ENCODE results near the gene ZBTB20.

The ZBTB20 gene

DNA sequence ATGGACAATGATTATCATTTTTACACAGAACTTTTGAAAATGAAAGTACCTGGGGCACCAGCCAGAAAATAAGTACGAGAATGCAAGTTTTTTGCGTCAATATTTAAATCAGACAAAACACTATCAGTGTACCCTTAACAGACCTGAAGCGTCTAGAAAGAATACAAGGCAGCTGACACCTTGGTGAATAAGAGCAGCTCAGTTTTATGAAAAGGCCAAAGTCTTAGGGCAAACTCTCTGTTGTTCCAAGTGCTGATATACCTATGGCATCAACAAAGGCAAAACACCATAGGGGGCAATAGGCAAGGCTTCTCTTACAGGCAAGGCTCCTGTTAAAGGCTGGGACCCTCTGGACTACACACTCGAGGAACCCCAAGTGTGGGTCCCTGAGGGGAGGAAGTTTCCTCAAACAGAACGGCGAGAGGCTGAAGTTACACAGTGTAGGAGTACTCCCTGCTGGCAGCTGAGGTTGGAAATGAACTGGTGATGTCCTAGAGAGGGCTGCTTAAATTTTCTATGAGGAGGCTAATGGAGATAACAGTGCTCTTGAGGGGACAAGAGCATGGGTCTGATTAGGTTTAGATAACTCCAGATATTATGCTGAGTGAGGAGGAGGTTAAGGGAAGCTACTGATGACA lies 562.2 kb downstream of the ZBTB20 start:
- no peak for DNase-seq (ENCODE audit: low read depth in 2 of 2)

- DNase-seq (ENCODE audit: low read depth in 2 of 2): no peak
Measured at GRCh38 chr3:114582929-114583328, 564.2 kb downstream of the ZBTB20 start.

GRCh38 chr3:114572364-114573062 lies 574.6 kb downstream of the ZBTB20 start:
- no peak for DNase-seq (ENCODE audit: low read depth in 2 of 2)

GRCh38 chr3:114571363-114571762 lies 575.7 kb downstream of the ZBTB20 start:
- no peak for DNase-seq (ENCODE audit: low read depth in 2 of 2)

DNA sequence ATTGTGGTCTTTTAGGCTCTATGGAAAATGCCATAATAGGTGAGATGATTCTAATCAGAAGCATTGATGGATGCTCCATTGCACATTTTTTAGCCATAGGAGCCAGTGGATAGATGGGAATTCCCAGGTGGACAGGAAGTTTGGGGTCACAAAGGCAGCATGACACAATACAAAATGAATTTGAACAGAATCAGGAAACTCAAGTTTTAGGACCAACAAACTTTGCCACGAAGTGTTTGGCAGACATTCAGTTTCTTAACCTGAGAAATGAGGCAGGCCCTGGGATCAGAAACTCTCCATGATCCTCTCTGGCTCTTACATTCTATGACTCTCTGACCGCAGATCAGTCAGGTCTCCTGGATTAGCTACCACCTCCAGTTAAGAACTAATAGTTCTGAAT lies 577.9 kb downstream of the ZBTB20 start:
- no peak for DNase-seq (ENCODE audit: low read depth in 2 of 2)

DNA sequence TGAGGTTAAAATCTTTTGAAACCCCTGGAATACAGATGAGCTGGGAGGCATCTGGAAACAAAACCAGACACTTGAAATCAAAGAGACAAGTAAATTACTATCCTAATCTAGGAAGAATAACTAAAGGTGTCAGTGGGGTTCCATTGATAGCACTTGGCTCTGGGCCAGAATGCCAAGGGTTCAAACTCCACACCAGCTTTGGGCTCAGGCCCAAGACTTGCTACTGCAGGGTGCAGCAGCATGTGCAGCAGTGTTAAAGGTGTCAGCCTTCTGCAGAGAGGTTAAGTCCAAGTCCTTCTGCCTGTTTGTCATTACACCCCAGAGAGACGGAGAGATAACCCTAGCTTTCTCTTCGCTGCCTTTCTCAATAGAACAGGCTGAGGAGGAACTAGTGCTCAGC lies 579.3 kb downstream of the ZBTB20 start:
- DNase-seq (ENCODE audit: low read depth in 2 of 2): no peak

- DNase-seq (ENCODE audit: low read depth in 2 of 2): no peak
Measured at GRCh38 chr3:114566767-114567166, 580.3 kb downstream of the ZBTB20 start.

- DNase-seq (ENCODE audit: low read depth in 2 of 2): no peak
Measured at GRCh38 chr3:114566162-114566755, 580.8 kb downstream of the ZBTB20 start.

GRCh38 chr3:114565216-114565615 lies 581.9 kb downstream of the ZBTB20 start:
- DNase-seq (ENCODE audit: low read depth in 2 of 2): no peak

GRCh38 chr3:114563720-114564119 lies 583.4 kb downstream of the ZBTB20 start:
- DNase-seq (ENCODE audit: low read depth in 2 of 2): no peak

DNA sequence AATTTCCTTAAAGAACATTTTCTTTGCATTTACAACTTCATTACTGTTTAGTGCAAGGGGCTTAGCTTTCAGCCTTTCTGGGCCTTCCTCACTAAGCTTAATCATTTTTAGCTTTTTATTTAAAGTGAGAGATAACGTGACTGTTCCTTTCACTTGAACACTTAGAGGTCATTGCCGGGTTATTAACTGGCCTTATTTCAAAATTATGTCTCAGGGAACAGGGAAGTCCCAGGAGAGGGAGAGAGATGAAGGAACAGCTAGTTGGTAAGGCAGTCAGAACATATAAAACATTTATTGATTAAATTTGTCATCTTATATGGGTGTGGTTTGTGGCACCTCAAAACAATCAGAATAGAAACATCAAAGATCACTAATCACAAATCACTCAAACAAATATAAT lies 584.5 kb downstream of the ZBTB20 start:
- no peak for DNase-seq (ENCODE audit: low read depth in 2 of 2)

DNA sequence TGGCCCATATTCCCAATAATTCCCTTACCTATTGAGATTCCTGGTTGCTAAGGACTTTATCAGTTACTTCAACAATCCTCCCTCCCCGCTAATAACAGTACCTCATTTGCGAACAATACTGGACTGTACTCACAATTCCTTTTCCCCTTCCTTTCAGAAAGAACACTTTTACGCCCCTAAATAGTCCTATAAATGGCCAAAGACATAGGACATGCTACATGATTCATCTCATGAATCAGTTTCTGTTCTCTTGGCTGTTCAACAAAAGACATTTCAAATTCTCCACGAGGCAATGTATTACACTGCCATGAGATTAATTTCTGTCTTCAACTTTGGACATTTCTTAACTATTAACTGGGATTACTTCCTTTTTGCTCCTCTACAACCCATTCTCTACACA lies 588.8 kb downstream of the ZBTB20 start:
- no peak for DNase-seq (ENCODE audit: low read depth in 2 of 2)

- DNase-seq (ENCODE audit: low read depth in 2 of 2): no peak
Measured at GRCh38 chr3:114557791-114558190, 589.3 kb downstream of the ZBTB20 start.

GRCh38 chr3:114556657-114557213 lies 590.4 kb downstream of the ZBTB20 start:
- DNase-seq (ENCODE audit: low read depth in 2 of 2): no peak

DNA sequence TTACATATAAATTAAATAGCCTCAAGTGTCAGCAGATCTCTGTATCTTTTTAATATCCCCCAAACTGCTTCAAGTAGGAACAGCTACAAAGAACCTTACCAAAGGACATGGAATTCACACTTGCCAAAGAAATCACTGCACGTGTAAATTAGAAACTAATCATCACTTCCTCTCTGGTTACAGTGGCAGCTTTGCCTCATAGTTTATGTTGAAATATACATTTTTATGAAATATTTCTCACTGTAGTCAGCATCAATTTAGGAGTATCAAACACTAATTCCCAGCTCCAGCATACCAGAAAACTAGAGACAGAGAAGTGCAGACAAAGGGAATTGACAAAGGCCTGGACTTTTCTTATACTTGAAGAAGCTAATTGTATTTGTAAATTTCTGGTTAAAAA lies 592.4 kb downstream of the ZBTB20 start:
- DNase-seq (ENCODE audit: low read depth in 2 of 2): peak; percentile 55 to 59

- DNase-seq (ENCODE audit: low read depth in 2 of 2): no peak
Measured at GRCh38 chr3:114553949-114554593, 593.0 kb downstream of the ZBTB20 start.

- DNase-seq (ENCODE audit: low read depth in 2 of 2): no peak
Measured at GRCh38 chr3:114552527-114552812, 594.6 kb downstream of the ZBTB20 start.

- DNase-seq (ENCODE audit: low read depth in 2 of 2): no peak
Measured at GRCh38 chr3:114551770-114552526, 595.1 kb downstream of the ZBTB20 start.

DNA sequence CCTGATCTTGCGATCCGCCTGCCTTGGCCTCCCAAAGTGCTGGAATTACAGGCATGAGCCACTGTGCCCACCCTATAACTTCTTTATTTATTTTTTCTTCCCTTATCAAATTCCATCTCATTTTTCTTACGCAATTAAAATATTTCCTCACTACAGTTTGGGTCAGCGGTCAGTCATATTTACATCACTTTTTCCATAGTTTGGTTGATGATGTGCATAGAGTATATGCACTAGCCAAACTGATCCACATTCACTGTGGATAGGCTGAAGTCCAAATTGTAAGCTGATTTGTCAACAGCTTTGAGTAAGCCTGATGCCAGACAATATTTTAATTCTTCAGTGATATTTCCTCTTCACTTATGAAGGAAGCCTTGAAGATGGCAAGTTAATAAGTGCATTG lies 596.9 kb downstream of the ZBTB20 start:
- DNase-seq (ENCODE audit: low read depth in 2 of 2): no peak

GRCh38 chr3:114545193-114545592 lies 601.9 kb downstream of the ZBTB20 start:
- no peak for DNase-seq (ENCODE audit: low read depth in 2 of 2)

GRCh38 chr3:114542359-114542758 lies 604.7 kb downstream of the ZBTB20 start:
- no peak for DNase-seq (ENCODE audit: low read depth in 2 of 2)

DNA sequence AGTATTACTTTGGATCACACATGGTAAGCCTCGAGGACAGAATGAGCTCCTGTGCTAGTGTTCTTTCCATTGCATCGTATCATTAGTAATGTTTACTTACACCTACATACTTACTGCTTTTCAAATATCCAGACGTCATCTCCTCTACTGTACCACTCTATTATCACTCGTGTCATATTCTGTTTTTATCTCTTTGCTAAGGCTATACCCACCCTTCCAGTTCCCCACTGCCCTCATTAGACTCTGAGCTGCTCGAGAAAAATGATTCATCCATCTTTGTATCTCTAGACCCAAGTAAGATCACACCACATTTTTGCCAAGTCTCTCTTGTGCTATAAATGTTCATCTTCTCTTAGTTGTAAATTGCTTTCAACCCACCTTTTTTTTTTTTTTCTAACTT lies 607.6 kb downstream of the ZBTB20 start:
- DNase-seq (ENCODE audit: low read depth in 2 of 2): no peak
